Neural progenitor cell (in vitro differentiated cells): ENCODE results near the gene CLMP. TPM values are rescaled to one million over a fixed set of nuclear protein-coding genes. Genes with fewer than 3 reads are reported as not detected.
"Not testable (repeated sequence)": the region's sequence is repeated elsewhere in the genome, so short reads cannot be mapped to it uniquely, and the experiment has no call there.

Source experiments
- DNase-seq: peaks from one replicate; pipeline ENCODE4 v3.0.0-alpha.2; 2016; ENCODE audit warnings: low spot score
- H2AFZ ChIP-seq: fragments of 200-600 bp; sonication (generic); replicated peaks from 2 replicates; pipeline ENCODE4 v1.6.1; 2016; ENCODE audit warnings: antibody characterized with exemption
- H3F3A ChIP-seq: fragments of 200-600 bp; sonication (generic); 2 replicates; pipeline ENCODE4 v1.6.1; 2016; ENCODE audit warnings: antibody characterized with exemption, low read depth
- H3K27ac ChIP-seq: fragments of 200-600 bp; sonication (generic); 2 replicates; pipeline ENCODE4 v1.5.1; 2016; ENCODE audit warnings: mild to moderate bottlenecking
- H3K27me3 ChIP-seq: fragments of 200-600 bp; sonication (generic); 2 replicates; pipeline ENCODE4 v1.6.1; 2016; ENCODE audit warnings: mild to moderate bottlenecking, moderate library complexity
- H3K36me3 ChIP-seq: fragments of 200-600 bp; sonication (generic); 2 replicates; pipeline ENCODE4 v1.5.1; 2016
- H3K4me1 ChIP-seq: fragments of 200-600 bp; sonication (generic); 2 replicates; pipeline ENCODE4 v1.6.1; 2016; ENCODE audit warnings: mixed run types
- H3K4me2 ChIP-seq: fragments of 200-600 bp; sonication (generic); 2 replicates; pipeline ENCODE4 v1.6.1; 2016
- H3K4me3 ChIP-seq: fragments of 200-600 bp; sonication (generic); 2 replicates; pipeline ENCODE4 v1.5.1; 2016
- H3K79me2 ChIP-seq: fragments of 200-600 bp; sonication (generic); 2 replicates; pipeline ENCODE4 v1.6.1; 2016; ENCODE audit warnings: low read depth
- H3K9ac ChIP-seq: fragments of 200-600 bp; sonication (generic); 2 replicates; pipeline ENCODE4 v1.6.1; 2016
- H3K9me3 ChIP-seq: fragments of 200-600 bp; sonication (generic); 2 replicates; pipeline ENCODE4 v1.5.1; 2016; ENCODE audit warnings: low read depth
- H4K20me1 ChIP-seq: fragments of 200-600 bp; sonication (generic); 2 replicates; pipeline ENCODE4 v1.6.1; 2016; ENCODE audit warnings: low read depth
- H3K27ac Mint-ChIP-seq: 3 replicates; pipeline ENCODE4 v1.8.0; 2021; ENCODE audit warnings: mixed read lengths
- H3K27me3 Mint-ChIP-seq: 2 replicates; pipeline ENCODE4 v1.8.0; 2022; ENCODE audit warnings: low read depth, mild to moderate bottlenecking, inconsistent platforms, moderate library complexity, mixed read lengths; ENCODE audit not compliant: insufficient read depth
- H3K36me3 Mint-ChIP-seq: 3 replicates; pipeline ENCODE4 v1.8.0; 2021; ENCODE audit warnings: mixed read lengths
- H3K4me1 Mint-ChIP-seq: 3 replicates; pipeline ENCODE4 v1.8.0; 2021; ENCODE audit warnings: mixed read lengths
- H3K4me3 Mint-ChIP-seq: 3 replicates; pipeline ENCODE4 v1.8.0; 2021; ENCODE audit warnings: mild to moderate bottlenecking, moderate library complexity, mixed read lengths
- H3K9me3 Mint-ChIP-seq: 3 replicates; pipeline ENCODE4 v1.8.0; 2020; ENCODE audit warnings: mixed read lengths
- CTCF ChIP-seq: fragments of 200-600 bp; sonication (generic); IDR thresholded peaks from 2 replicates; pipeline ENCODE4 v1.5.1; 2017; ENCODE audit warnings: antibody characterized with exemption, mild to moderate bottlenecking
- EZH2 ChIP-seq: fragments of 200-600 bp; sonication (generic); IDR thresholded peaks from 2 replicates; pipeline ENCODE4 v1.6.1; 2017; ENCODE audit warnings: antibody characterized with exemption, mild to moderate bottlenecking, moderate library complexity
- EZH2phosphoT487 ChIP-seq: fragments of 200-600 bp; sonication (generic); IDR thresholded peaks from 2 replicates; pipeline ENCODE4 v1.6.1; 2017; ENCODE audit warnings: antibody characterized with exemption
- total RNA-seq: library from RNA; depleted of rRNA; stranded (reverse); fragments of >200 nt; gene quantifications from 2 replicates; pipeline ENCODE4 v1.2.3, GENCODE V29; 2015; ENCODE audit warnings: low replicate concordance

Gene CLMP
- total RNA-seq, 1 donor from 2014 or later: 10.7 TPM

- Mint-ChIP-seq H3K9me3 (no peaks in the 10 kb centered on the region), H3K4me1 (peaks cover 7% of the 10 kb centered on the region), H3K4me3 (no peak overlapping the region), H3K27ac (no peak overlapping the region), H3K27me3 (peaks cover 2% of the 10 kb centered on the region), H3K36me3 (peaks cover 12% of the 10 kb centered on the region)
- Histone ChIP-seq H3K36me3 (no peaks in the 10 kb centered on the region), H3K4me2 (no peak overlapping the region), H3F3A (no peaks in the 10 kb centered on the region), H3K9ac (no peak overlapping the region), H4K20me1 (no peaks in the 10 kb centered on the region), H3K9me3 (no peaks in the 10 kb centered on the region), H3K4me3 (no peak overlapping the region), H3K27me3 (no peaks in the 10 kb centered on the region), H2AFZ (no peak overlapping the region), H3K79me2 (no peaks in the 10 kb centered on the region), H3K27ac (no peak overlapping the region), H3K4me1 (no peaks in the 10 kb centered on the region)
- no peak for TF ChIP-seq EZH2
- TF ChIP-seq CTCF: no peak
- TF ChIP-seq EZH2phosphoT487: no peak
- no peak for DNase-seq
These were observed 35.7 kb downstream of the CLMP start for GRCh38 chr11:123159183-123159857.

GRCh38 chr11:123158033-123159003, 36.7 kb downstream of the CLMP start:
- Histone ChIP-seq H3K36me3 (no peaks in the 10 kb centered on the region), H2AFZ (no peak overlapping the region), H3K9me3 (no peaks in the 10 kb centered on the region), H3K27ac (no peak overlapping the region), H3K79me2 (no peaks in the 10 kb centered on the region), H3K4me2 (no peak overlapping the region), H3F3A (no peaks in the 10 kb centered on the region), H4K20me1 (no peaks in the 10 kb centered on the region), H3K9ac (no peak overlapping the region), H3K4me3 (no peak overlapping the region), H3K4me1 (no peaks in the 10 kb centered on the region), H3K27me3 (no peaks in the 10 kb centered on the region)
- Mint-ChIP-seq H3K4me3 (no peak overlapping the region), H3K4me1 (peaks cover 7% of the 10 kb centered on the region), H3K27me3 (no peaks in the 10 kb centered on the region), H3K27ac (no peak overlapping the region), H3K36me3 (peaks cover 12% of the 10 kb centered on the region), H3K9me3 (no peaks in the 10 kb centered on the region)
- TF ChIP-seq EZH2phosphoT487 (no peak), EZH2 (no peak), CTCF (no peak)
- DNase-seq: no peak

GRCh38 chr11:123152951-123153350, 42.1 kb downstream of the CLMP start:
- no peaks in the 10 kb centered on the region for H3F3A ChIP-seq
- no peaks in the 10 kb centered on the region for H3K9me3 ChIP-seq
- no peak overlapping the region for H2AFZ ChIP-seq
- no peaks in the 10 kb centered on the region for H3K36me3 ChIP-seq
- DNase-seq: no peak
- H3K27ac Mint-ChIP-seq: no peak overlapping the region
- no peak overlapping the region for H3K27ac ChIP-seq
- H3K27me3 ChIP-seq: no peaks in the 10 kb centered on the region
- H3K4me3 ChIP-seq: no peak overlapping the region
- H3K36me3 Mint-ChIP-seq: peaks cover 10% of the 10 kb centered on the region
- TF ChIP-seq CTCF (no peak), EZH2phosphoT487 (no peak), EZH2 (no peak)
- H3K9ac ChIP-seq: no peak overlapping the region
- H3K27me3 Mint-ChIP-seq: no peaks in the 10 kb centered on the region
- no peaks in the 10 kb centered on the region for H4K20me1 ChIP-seq
- no peak overlapping the region for H3K4me3 Mint-ChIP-seq
- H3K4me2 ChIP-seq: no peak overlapping the region
- peaks cover 1% of the 10 kb centered on the region for H3K4me1 Mint-ChIP-seq
- H3K4me1 ChIP-seq: no peaks in the 10 kb centered on the region
- no peaks in the 10 kb centered on the region for H3K79me2 ChIP-seq
- no peaks in the 10 kb centered on the region for H3K9me3 Mint-ChIP-seq

- not testable (repeated sequence) for H3K36me3 ChIP-seq, H3K27ac ChIP-seq, H3K4me3 Mint-ChIP-seq, DNase-seq, H3K79me2 ChIP-seq, H3K4me1 ChIP-seq, H4K20me1 ChIP-seq, H3K4me1 Mint-ChIP-seq, H3K36me3 Mint-ChIP-seq, H3K27me3 Mint-ChIP-seq, H2AFZ ChIP-seq, H3K9me3 Mint-ChIP-seq, H3K27ac Mint-ChIP-seq, H3K9me3 ChIP-seq, H3F3A ChIP-seq, H3K27me3 ChIP-seq, H3K9ac ChIP-seq, H3K4me3 ChIP-seq, H3K4me2 ChIP-seq
These were observed 42.7 kb downstream of the CLMP start for GRCh38 chr11:123152346-123152745.
